ENCODE results near the gene BCL2L12.
"Not testable (repeated sequence)": the region's sequence is repeated elsewhere in the genome, so short reads cannot be mapped to it uniquely, and the experiment has no call there.

Gene BCL2L12

DNA sequence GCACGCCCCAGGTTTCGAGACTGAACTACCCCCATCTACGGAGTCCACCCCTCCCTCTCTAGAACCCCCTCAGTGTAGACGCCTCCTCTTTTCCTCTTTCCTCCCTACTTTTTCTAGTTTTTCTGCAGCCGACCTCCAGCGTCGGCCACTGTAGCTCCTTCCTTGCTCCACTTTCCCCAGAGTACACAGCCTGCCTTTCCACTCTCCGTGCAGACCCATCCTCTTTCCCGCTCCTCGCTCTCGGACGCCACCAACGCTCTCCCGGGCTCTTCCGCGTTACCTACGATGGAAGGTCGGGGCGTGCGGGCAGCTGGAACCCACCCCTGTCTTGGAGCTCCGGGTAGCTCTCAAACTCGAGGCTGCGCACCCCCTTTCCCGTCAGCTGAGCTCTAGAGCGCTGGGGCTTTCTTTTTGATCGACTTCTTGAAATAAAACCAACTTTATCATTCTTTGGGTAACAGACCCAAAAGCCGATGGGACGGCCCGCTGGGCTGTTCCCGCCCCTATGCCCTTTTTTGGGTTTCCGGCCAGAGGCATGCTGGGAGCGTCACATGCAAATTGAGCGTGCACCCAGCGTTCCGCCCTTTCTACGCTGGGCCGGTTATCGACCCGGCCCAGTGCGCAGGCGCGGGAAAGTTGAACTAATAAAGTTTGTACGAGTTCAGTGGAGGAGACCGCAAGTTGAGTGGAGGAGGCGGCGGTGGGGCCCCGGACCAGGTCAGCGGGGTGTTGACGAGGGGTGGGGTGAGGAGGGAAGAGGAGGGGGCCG is at the start of gene BCL2L12, which contains the start of gene IRF3:
BCL2L12 (plus strand) TSS at position 583 of the 769 bp plus-strand sequence. CDS start 760 bp downstream, outside the sequence.
IRF3 (minus strand) TSS at position 507 of the 769 bp plus-strand sequence. CDS start 1,019 bp downstream, outside the sequence.
- intact Hi-C loops (cut with DNase I): loop anchor here (10.0 kb wide), 1 partner anchor 71 kb away; the partner anchor contains the start of gene PRR12
- DNase-seq: peak; percentile 92 to 100 (median 98)

- no peak for DNase-seq
- intact Hi-C loops (cut with DNase I): no loop called here
These were observed 49.2 kb upstream of the BCL2L12 start for GRCh38 chr19:49616532-49616931.

DNA sequence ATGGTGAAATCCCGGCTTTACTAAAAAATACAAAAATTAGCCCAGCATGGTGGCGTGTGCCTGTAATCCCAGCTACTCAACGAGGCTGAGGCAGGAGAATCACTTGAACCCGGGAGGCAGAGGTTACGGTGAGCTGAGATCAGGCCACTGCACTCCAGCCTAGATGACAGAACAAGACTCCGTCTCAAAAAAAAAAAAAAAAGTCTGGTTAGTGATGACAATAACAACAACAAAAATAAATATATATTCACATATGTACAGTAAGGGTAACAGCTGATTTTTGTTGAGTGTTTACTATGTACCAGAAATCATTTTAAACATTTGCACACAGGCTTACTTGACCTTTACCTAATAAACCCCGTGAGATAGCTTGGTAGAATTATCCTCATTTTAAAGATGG is 48.8 kb upstream of the BCL2L12 start:
- DNase-seq: no peak
- intact Hi-C loops (cut with DNase I): no loop called here

DNA sequence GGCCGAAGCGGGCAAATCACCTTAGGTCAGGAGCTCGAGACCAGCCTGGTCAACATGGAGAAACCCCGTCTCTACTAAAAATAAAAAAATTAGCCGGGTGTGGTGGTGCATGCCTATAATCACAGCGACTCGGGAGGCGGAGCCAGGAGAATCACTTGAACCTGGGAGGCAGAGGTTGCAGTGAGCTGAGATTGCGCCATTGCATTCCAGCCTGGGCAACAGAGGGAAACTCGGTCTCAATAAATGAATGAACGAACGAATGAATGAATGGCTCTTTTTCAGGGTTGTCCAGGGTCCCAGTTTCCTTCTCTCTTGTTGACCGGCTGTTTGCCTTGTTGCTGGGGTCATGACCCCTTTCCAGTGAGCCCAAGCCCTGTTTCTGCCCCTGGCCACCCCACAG is 47.9 kb upstream of the BCL2L12 start:
- intact Hi-C loops (cut with DNase I); DNase-seq: not testable (repeated sequence)

- intact Hi-C loops (cut with DNase I): loop anchor here (5.0 kb wide), 1 partner anchor 263 kb away; the partner anchor contains the start of genes DKKL1 and TEAD2
- no peak for DNase-seq
These were observed 40.5 kb upstream of the BCL2L12 start for GRCh38 chr19:49624967-49625910.

GRCh38 chr19:49626226-49626625 is 39.5 kb upstream of the BCL2L12 start:
- intact Hi-C loops (cut with DNase I): no loop called here
- DNase-seq: no peak

GRCh38 chr19:49629659-49630058 is 36.1 kb upstream of the BCL2L12 start:
- DNase-seq: no peak
- intact Hi-C loops (cut with DNase I): no loop called here

DNA sequence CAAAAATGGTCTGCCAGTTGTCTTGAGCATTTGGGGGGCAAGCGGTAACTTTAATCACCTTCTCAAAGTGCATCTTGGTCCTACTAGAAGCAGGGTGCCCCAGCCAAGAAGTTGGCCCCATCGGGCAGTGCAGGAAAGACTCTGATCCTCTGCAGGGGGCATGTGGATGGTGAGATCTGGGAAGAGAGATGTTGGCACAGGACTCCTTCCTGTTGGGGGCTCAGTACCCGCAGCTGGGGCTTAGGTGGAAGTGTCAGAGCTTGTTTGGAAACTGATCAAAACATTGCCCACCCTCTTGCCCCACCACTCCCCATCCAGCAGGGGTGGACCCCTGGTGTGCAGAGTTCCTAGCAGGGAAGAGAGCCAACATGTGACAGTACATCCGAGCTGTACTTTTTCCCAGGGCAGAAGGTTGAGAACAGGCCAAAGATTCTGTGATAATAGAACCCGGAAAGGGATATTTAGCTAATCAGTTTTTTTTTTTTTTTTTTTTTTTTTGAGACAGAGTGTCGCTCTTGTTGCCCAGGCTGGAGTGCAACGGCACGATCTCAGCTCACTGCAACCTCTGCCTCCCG is 34.6 kb upstream of the BCL2L12 start:
- DNase-seq: no peak
- intact Hi-C loops (cut with DNase I): no loop called here

DNA sequence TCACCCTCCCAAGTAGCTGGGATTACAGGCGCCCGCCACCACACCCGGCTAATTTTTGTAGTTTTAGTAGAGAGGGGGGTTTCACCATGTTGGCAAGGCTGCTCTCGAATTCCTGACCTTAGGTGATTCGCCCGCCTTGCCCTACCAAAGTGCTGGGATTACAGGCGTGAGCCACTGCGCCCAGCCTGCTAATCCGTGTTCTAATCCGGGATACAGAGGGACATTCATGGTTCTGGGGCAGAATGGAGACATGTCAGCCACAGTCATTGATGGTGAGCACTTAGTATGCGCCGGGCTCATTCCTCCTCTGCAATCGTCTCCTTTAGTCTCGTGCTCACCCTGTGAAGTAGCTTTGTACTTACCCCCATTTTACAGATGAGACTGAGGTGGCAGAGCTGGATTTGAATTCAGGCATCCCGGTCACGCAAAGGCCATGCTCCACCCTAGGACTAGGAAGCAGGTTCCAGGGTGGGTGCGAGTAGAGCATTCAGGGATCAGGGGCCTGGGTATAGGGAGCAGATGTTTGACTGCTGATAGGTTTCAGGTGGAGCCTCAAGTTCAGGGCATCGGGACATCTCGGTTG is 34.0 kb upstream of the BCL2L12 start:
- intact Hi-C loops (cut with DNase I): no loop called here

GRCh38 chr19:49632576-49632975 is 33.2 kb upstream of the BCL2L12 start:
- intact Hi-C loops (cut with DNase I): no loop called here
- DNase-seq: no peak

More for the DNA sequence above, 34.0 kb upstream of the BCL2L12 start:
- no peak for DNase-seq

- DNase-seq; intact Hi-C loops (cut with DNase I): not testable (repeated sequence)
These were observed 32.5 kb upstream of the BCL2L12 start for GRCh38 chr19:49633273-49633672.

DNA sequence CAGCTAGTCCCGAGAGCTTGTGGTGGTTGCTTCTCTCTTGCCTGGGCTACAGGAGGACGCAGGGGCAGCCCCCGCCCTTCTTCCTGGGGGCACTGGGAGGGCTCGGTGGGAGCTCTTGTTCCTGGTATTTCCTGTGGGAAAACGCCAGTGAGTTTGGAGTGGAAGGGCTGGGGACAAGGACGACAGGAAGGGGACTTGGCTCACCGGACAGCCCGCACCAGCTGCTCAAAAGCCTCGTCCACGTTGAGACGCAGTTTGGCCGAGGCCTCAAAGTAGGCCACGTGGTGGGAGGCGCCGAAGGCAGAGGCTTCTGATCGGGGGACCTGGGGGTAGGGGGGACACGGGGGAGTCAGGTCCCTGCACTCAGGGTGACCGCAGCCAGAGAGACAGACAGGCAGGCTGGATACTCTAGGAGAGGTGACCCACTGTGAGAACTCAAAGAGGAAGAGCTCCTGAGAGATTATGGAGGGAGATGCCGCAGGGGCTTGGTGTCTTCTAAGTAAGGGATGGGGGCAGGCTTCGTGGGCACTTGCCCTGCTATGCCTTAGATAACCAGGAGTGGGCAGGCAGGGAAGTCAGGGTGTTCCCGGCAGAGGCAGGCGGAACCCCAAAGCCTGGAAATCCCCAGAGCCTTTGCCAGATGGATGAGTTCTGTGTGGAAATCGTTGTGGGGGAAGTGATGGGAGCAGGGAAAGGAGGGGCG is 30.1 kb upstream of the BCL2L12 start:
- DNase-seq: no peak
- intact Hi-C loops (cut with DNase I): loop anchor here (5.0 kb wide), 1 partner anchor 43 kb away; the partner anchor contains the start of gene PRR12

- intact Hi-C loops (cut with DNase I): loop anchor here (5.0 kb wide), 1 partner anchor 44 kb away; the partner anchor contains the start of gene PRR12
- DNase-seq: no peak
These were observed 29.4 kb upstream of the BCL2L12 start for GRCh38 chr19:49636233-49636932.

- peak in 33 of 42 donors; percentile 20 to 70 (median 41) for DNase-seq
- intact Hi-C loops (cut with DNase I): loop anchor here (5.0 kb wide), 1 partner anchor 46 kb away; the partner anchor contains the start of gene PRR12
These were observed 27.7 kb upstream of the BCL2L12 start for GRCh38 chr19:49637821-49638738.

- intact Hi-C loops (cut with DNase I): loop anchor here (2.0 to 5.0 kb wide), 2 partner anchors 37 to 47 kb away; partner anchors contain the start of genes PRMT1 and PRR12
- peak in 1 of 42 donors; percentile 15 for DNase-seq
These were observed 26.2 kb upstream of the BCL2L12 start for GRCh38 chr19:49639401-49640112.

All from head of caudate nucleus (tissue), 42 donors.